ENCODE results near the gene KIRREL1. TPM values are rescaled to one million over a fixed set of nuclear protein-coding genes. Genes with fewer than 3 reads are reported as not detected.

The KIRREL1 gene
- total RNA-seq, 1 experiment from 2014 or later = 45.4 TPM

GRCh38 chr1:158007667-158008386 lies 14.4 kb downstream of the KIRREL1 start:
- Mint-ChIP-seq H3K4me1 (ENCODE audit: low read depth, unreplicated experiment) (peaks cover 54% of the 10 kb centered on the region), H3K9me3 (ENCODE audit: unreplicated experiment) (no peaks in the 10 kb centered on the region), H3K4me3 (ENCODE audit: unreplicated experiment) (no peak overlapping the region), H3K27me3 (ENCODE audit: insufficient read depth, unreplicated experiment) (no peaks in the 10 kb centered on the region), H3K36me3 (ENCODE audit: insufficient read depth, unreplicated experiment) (peaks cover 13% of the 10 kb centered on the region), H3K27ac (ENCODE audit: unreplicated experiment) (peak overlapping the region; percentile 79)
- Histone ChIP-seq H3K9me3 (no peaks in the 10 kb centered on the region), H3K27me3 (replicated peaks; ENCODE audit: control insufficient read depth, insufficient read depth, low read length) (no peaks in the 10 kb centered on the region), H3K4me3 (ENCODE audit: low read depth, low read length) (no peak overlapping the region), H3K4me1 (peaks cover 74% of the 10 kb centered on the region), H3K36me3 (ENCODE audit: control insufficient read depth, insufficient read depth, low read length) (no peaks in the 10 kb centered on the region)
- no peak for TF ChIP-seq CTCF (IDR thresholded peaks at IDR 0.05; ENCODE audit: insufficient read depth in 1 of 2, low read depth in 1 of 2, low read length in 1 of 2, severe bottlenecking in 1 of 2, unreplicated experiment in 1 of 2)
- intact Hi-C loops (cut with micrococcal nuclease; ENCODE audit: unreplicated experiment) = no loop called here
- DNase-seq = no peak
- CTCF ChIA-PET = no interaction called here
- no TSS peak for BruUV-seq (replicated peaks)
- POLR2A ChIA-PET = no interaction called here

- no peak overlapping the region for H3K4me3 Mint-ChIP-seq (ENCODE audit: unreplicated experiment)
- POLR2A ChIA-PET = no interaction called here
- no peaks in the 10 kb centered on the region for H3K27me3 ChIP-seq (replicated peaks; ENCODE audit: control insufficient read depth, insufficient read depth, low read length)
- CTCF ChIA-PET = no interaction called here
- peaks cover 52% of the 10 kb centered on the region for H3K4me1 Mint-ChIP-seq (ENCODE audit: low read depth, unreplicated experiment)
- no peaks in the 10 kb centered on the region for H3K9me3 ChIP-seq
- DNase-seq = peak in 1 of 2 experiments; percentile 38
- H3K4me1 ChIP-seq = peaks cover 66% of the 10 kb centered on the region
- no peak for TF ChIP-seq CTCF (IDR thresholded peaks at IDR 0.05; ENCODE audit: insufficient read depth in 1 of 2, low read depth in 1 of 2, low read length in 1 of 2, severe bottlenecking in 1 of 2, unreplicated experiment in 1 of 2)
- H3K9me3 Mint-ChIP-seq (ENCODE audit: unreplicated experiment) = no peaks in the 10 kb centered on the region
- intact Hi-C loops (cut with micrococcal nuclease; ENCODE audit: unreplicated experiment) = no loop called here
- no peak overlapping the region for H3K4me3 ChIP-seq (ENCODE audit: low read depth, low read length)
- no TSS peak for BruUV-seq (replicated peaks)
- no peaks in the 10 kb centered on the region for H3K36me3 ChIP-seq (ENCODE audit: control insufficient read depth, insufficient read depth, low read length)
- no peaks in the 10 kb centered on the region for H3K27me3 Mint-ChIP-seq (ENCODE audit: insufficient read depth, unreplicated experiment)
- peak overlapping the region; percentile 79 for H3K27ac Mint-ChIP-seq (ENCODE audit: unreplicated experiment)
- H3K36me3 Mint-ChIP-seq (ENCODE audit: insufficient read depth, unreplicated experiment) = peaks cover 13% of the 10 kb centered on the region
Measured at GRCh38 chr1:158008630-158009029, 15.2 kb downstream of the KIRREL1 start.

DNA sequence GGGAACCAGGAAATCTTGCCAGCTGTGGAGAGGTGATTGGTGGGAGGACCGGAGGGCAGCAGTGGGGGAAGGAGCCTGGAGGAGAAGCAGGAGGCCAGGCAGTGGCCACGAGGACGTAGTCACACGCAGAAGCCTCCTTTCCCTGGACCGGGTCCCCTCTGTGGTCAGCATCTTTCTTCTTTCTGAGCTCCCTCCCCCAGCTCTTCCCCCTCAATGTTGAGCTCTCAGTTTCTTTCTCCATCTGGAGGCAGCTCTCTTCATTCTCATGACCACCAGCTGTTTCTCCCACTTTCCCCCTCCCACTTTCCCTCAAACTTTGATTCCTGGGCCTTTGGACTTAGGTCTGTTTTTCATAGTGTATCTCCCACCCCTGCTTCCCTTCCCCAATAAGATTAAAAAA lies 18.3 kb downstream of the KIRREL1 start:
- no TSS peak for BruUV-seq (replicated peaks)
- H3K9me3 Mint-ChIP-seq (ENCODE audit: unreplicated experiment) = no peaks in the 10 kb centered on the region
- Histone ChIP-seq H3K4me3 (ENCODE audit: low read depth, low read length) (no peak overlapping the region), H3K27me3 (replicated peaks; ENCODE audit: control insufficient read depth, insufficient read depth, low read length) (no peaks in the 10 kb centered on the region), H3K36me3 (ENCODE audit: control insufficient read depth, insufficient read depth, low read length) (no peaks in the 10 kb centered on the region), H3K4me1 (peaks cover 63% of the 10 kb centered on the region), H3K9me3 (no peaks in the 10 kb centered on the region)
- no peak for TF ChIP-seq CTCF (IDR thresholded peaks at IDR 0.05; ENCODE audit: insufficient read depth in 1 of 2, low read depth in 1 of 2, low read length in 1 of 2, severe bottlenecking in 1 of 2, unreplicated experiment in 1 of 2)
- DNase-seq = no peak
- CTCF ChIA-PET = interaction anchor here (1.2 kb wide), 1 partner anchor 20 kb away, joined by 3 read pairs; no protein-coding TSS in a partner anchor
- peaks cover 4% of the 10 kb centered on the region for H3K36me3 Mint-ChIP-seq (ENCODE audit: insufficient read depth, unreplicated experiment)
- POLR2A ChIA-PET = no interaction called here
- H3K27ac Mint-ChIP-seq (ENCODE audit: unreplicated experiment) = peak overlapping the region; percentile 74
- H3K27me3 Mint-ChIP-seq (ENCODE audit: insufficient read depth, unreplicated experiment) = no peaks in the 10 kb centered on the region
- intact Hi-C loops (cut with micrococcal nuclease; ENCODE audit: unreplicated experiment) = loop anchor here (1.0 kb wide), 1 partner anchor 8 kb away; no protein-coding TSS in a partner anchor
- H3K4me3 Mint-ChIP-seq (ENCODE audit: unreplicated experiment) = no peak overlapping the region
- H3K4me1 Mint-ChIP-seq (ENCODE audit: low read depth, unreplicated experiment) = peaks cover 63% of the 10 kb centered on the region
